ENCODE data around the gene SYTL4. TPM values are rescaled to one million over a fixed set of nuclear protein-coding genes. Genes with fewer than 3 reads are reported as not detected.

The SYTL4 gene
- total RNA-seq, 1 experiment from 2014 or later: 4.1 TPM

- Mint-ChIP-seq H3K4me1 (ENCODE audit: low read depth, unreplicated experiment) (no peaks in the 10 kb centered on the region), H3K4me3 (ENCODE audit: unreplicated experiment) (no peak overlapping the region), H3K27me3 (ENCODE audit: insufficient read depth, unreplicated experiment) (no peaks in the 10 kb centered on the region), H3K27ac (ENCODE audit: unreplicated experiment) (no peak overlapping the region), H3K9me3 (ENCODE audit: unreplicated experiment) (no peaks in the 10 kb centered on the region), H3K36me3 (ENCODE audit: insufficient read depth, unreplicated experiment) (no peaks in the 10 kb centered on the region)
- DNase-seq: peak; percentile 56 to 75
- BruUV-seq (replicated peaks): no TSS peak
- peak; percentile 83 to 87 for TF ChIP-seq CTCF (IDR thresholded peaks at IDR 0.05; ENCODE audit: insufficient read depth in 1 of 2, low read depth in 1 of 2, low read length in 1 of 2, severe bottlenecking in 1 of 2, unreplicated experiment in 1 of 2)
- no peaks in the 10 kb centered on the region for H3K4me1 ChIP-seq
- no peak overlapping the region for H3K4me3 ChIP-seq (ENCODE audit: low read depth, low read length)
- intact Hi-C loops (cut with micrococcal nuclease; ENCODE audit: unreplicated experiment): loop anchor here (1.0 to 5.0 kb wide), 4 partner anchors 47 to 521 kb away; partner anchors contain the start of gene SYTL4
- H3K36me3 ChIP-seq (ENCODE audit: control insufficient read depth, insufficient read depth, low read length): no peaks in the 10 kb centered on the region
- ChIA-PET CTCF (interaction anchor here (0.8 to 5.0 kb wide), 3 partner anchors 36 to 83 kb away, joined by 3 to 60 read pairs (median 4); partner anchors contain the start of gene TSPAN6), POLR2A (no interaction called here)
- no peaks in the 10 kb centered on the region for H3K9me3 ChIP-seq
- H3K27me3 ChIP-seq (replicated peaks; ENCODE audit: control insufficient read depth, insufficient read depth, low read length): no peaks in the 10 kb centered on the region
Measured at GRCh38 chrX:100685284-100685996, 46.5 kb downstream of the SYTL4 start.

GRCh38 chrX:100682939-100683338 lies 49.0 kb downstream of the SYTL4 start:
- ChIA-PET CTCF (interaction anchor here (0.8 to 1.5 kb wide), 2 partner anchors 68 to 86 kb away, joined by 4 to 7 read pairs; no protein-coding TSS in a partner anchor), POLR2A (no interaction called here)
- Histone ChIP-seq H3K4me1 (no peaks in the 10 kb centered on the region), H3K27me3 (replicated peaks; ENCODE audit: control insufficient read depth, insufficient read depth, low read length) (no peaks in the 10 kb centered on the region), H3K36me3 (ENCODE audit: control insufficient read depth, insufficient read depth, low read length) (no peaks in the 10 kb centered on the region), H3K9me3 (no peaks in the 10 kb centered on the region), H3K4me3 (ENCODE audit: low read depth, low read length) (no peak overlapping the region)
- no TSS peak for BruUV-seq (replicated peaks)
- Mint-ChIP-seq H3K4me3 (ENCODE audit: unreplicated experiment) (no peak overlapping the region), H3K9me3 (ENCODE audit: unreplicated experiment) (no peaks in the 10 kb centered on the region), H3K27ac (ENCODE audit: unreplicated experiment) (no peak overlapping the region), H3K36me3 (ENCODE audit: insufficient read depth, unreplicated experiment) (no peaks in the 10 kb centered on the region), H3K4me1 (ENCODE audit: low read depth, unreplicated experiment) (peaks cover 6% of the 10 kb centered on the region), H3K27me3 (ENCODE audit: insufficient read depth, unreplicated experiment) (no peaks in the 10 kb centered on the region)
- intact Hi-C loops (cut with micrococcal nuclease; ENCODE audit: unreplicated experiment): no loop called here
- no peak for DNase-seq
- no peak for TF ChIP-seq CTCF (IDR thresholded peaks at IDR 0.05; ENCODE audit: insufficient read depth in 1 of 2, low read depth in 1 of 2, low read length in 1 of 2, severe bottlenecking in 1 of 2, unreplicated experiment in 1 of 2)

- Histone ChIP-seq H3K4me1 (no peaks in the 10 kb centered on the region), H3K9me3 (no peaks in the 10 kb centered on the region), H3K27me3 (replicated peaks; ENCODE audit: control insufficient read depth, insufficient read depth, low read length) (no peaks in the 10 kb centered on the region), H3K4me3 (ENCODE audit: low read depth, low read length) (no peak overlapping the region), H3K36me3 (ENCODE audit: control insufficient read depth, insufficient read depth, low read length) (no peaks in the 10 kb centered on the region)
- CTCF ChIA-PET: no interaction called here
- Mint-ChIP-seq H3K36me3 (ENCODE audit: insufficient read depth, unreplicated experiment) (no peaks in the 10 kb centered on the region), H3K9me3 (ENCODE audit: unreplicated experiment) (no peaks in the 10 kb centered on the region), H3K4me3 (ENCODE audit: unreplicated experiment) (no peak overlapping the region), H3K27ac (ENCODE audit: unreplicated experiment) (no peak overlapping the region), H3K27me3 (ENCODE audit: insufficient read depth, unreplicated experiment) (no peaks in the 10 kb centered on the region), H3K4me1 (ENCODE audit: low read depth, unreplicated experiment) (peaks cover 6% of the 10 kb centered on the region)
- TF ChIP-seq CTCF (IDR thresholded peaks at IDR 0.05; ENCODE audit: insufficient read depth in 1 of 2, low read depth in 1 of 2, low read length in 1 of 2, severe bottlenecking in 1 of 2, unreplicated experiment in 1 of 2): no peak
- intact Hi-C loops (cut with micrococcal nuclease; ENCODE audit: unreplicated experiment): no loop called here
- no peak for DNase-seq
- BruUV-seq (replicated peaks): no TSS peak
- POLR2A ChIA-PET: no interaction called here
Measured at GRCh38 chrX:100681599-100681998, 50.3 kb downstream of the SYTL4 start.

Measured in Caco-2 (cell line).